ENCODE data around the gene ARHGAP40.

The ARHGAP40 gene

DNA sequence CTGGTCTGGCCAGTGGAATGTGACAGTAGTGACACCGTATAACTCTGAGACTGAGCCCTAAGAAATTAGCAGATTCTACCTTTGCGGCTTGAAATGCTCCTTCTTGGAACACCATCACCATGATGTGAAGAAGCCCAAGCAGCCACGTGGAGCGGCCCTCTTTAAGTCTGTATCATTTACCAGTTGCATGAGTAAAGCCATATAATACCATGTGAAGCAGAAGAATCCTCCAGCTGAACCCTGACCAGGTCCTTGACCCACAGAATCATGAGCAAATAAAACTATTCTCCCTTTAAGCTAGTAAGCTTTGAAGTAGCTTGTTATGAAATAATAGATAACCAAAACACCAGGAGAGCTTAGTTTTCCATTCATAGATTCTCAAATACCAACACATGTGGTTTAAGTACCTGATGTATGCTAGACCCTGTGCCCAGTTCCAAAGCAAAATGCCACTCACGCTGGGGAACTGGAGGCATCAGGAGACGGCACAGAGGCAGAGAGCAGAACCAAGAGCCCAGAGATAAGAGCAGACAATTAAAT, 65.9 kb downstream of the ARHGAP40 start:
- Histone ChIP-seq H3K4me1 (peaks cover 15% of the 10 kb centered on the region), H3K27me3 (no peaks in the 10 kb centered on the region), H3K9me3 (no peaks in the 10 kb centered on the region), H3K36me3 (no peaks in the 10 kb centered on the region), H3K4me3 (ENCODE audit: low read depth, low read length) (no peak overlapping the region)
- DNase-seq, result no peak
- TF ChIP-seq, protein P1, sequence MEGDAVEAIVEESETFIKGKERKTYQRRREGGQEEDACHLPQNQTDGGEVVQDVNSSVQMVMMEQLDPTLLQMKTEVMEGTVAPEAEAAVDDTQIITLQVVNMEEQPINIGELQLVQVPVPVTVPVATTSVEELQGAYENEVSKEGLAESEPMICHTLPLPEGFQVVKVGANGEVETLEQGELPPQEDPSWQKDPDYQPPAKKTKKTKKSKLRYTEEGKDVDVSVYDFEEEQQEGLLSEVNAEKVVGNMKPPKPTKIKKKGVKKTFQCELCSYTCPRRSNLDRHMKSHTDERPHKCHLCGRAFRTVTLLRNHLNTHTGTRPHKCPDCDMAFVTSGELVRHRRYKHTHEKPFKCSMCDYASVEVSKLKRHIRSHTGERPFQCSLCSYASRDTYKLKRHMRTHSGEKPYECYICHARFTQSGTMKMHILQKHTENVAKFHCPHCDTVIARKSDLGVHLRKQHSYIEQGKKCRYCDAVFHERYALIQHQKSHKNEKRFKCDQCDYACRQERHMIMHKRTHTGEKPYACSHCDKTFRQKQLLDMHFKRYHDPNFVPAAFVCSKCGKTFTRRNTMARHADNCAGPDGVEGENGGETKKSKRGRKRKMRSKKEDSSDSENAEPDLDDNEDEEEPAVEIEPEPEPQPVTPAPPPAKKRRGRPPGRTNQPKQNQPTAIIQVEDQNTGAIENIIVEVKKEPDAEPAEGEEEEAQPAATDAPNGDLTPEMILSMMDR (IDR thresholded peaks at IDR 0.05; ENCODE audit: low read depth, low read length), result no peak

DNA sequence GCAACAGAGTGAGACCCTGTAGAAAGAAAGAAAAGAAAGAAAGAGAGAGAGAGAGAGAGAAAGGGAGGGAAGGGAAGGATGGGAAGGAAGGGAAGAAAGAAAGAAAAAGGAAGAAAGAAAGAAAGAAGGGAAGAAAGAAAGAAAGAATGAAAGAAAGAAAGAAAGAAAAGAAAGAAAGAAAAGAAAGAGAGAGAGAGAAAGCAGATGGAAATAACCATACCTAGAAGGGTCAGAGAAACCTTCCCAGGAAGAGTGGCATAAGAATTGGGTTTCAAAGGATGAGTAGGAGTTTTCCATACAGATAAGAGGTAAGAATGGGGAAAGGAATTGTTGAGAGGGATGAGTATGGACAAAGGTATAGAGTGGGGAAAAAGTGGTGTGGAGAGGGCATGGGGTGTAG, 68.1 kb downstream of the ARHGAP40 start:
- Histone ChIP-seq H3K4me1 (peaks cover 15% of the 10 kb centered on the region), H3K27me3 (no peaks in the 10 kb centered on the region; the same call in 1 of the 2 replicates)
- TF ChIP-seq, protein P1 (IDR thresholded peaks at IDR 0.05; ENCODE audit: low read depth, low read length), result no peak

GRCh38 chr20:38670786-38671185, 69.2 kb downstream of the ARHGAP40 start:
- H3K4me1 ChIP-seq, result peaks cover 14% of the 10 kb centered on the region
- no peak for DNase-seq
- H3K36me3 ChIP-seq, result no peaks in the 10 kb centered on the region
- H3K9me3 ChIP-seq, result no peaks in the 10 kb centered on the region
- H3K4me3 ChIP-seq (ENCODE audit: low read depth, low read length), result no peak overlapping the region
- H3K27me3 ChIP-seq, result no peaks in the 10 kb centered on the region; the same call in 1 of the 2 replicates
- TF ChIP-seq, protein P1 (IDR thresholded peaks at IDR 0.05; ENCODE audit: low read depth, low read length), result no peak

More for the DNA sequence above, 68.1 kb downstream of the ARHGAP40 start:
- no peak for DNase-seq
- Histone ChIP-seq H3K4me3 (ENCODE audit: low read depth, low read length) (no peak overlapping the region), H3K36me3 (no peaks in the 10 kb centered on the region), H3K9me3 (no peaks in the 10 kb centered on the region)

- peak; percentile 76 for DNase-seq
- Histone ChIP-seq H3K9me3 (no peaks in the 10 kb centered on the region), H3K4me3 (ENCODE audit: low read depth, low read length) (no peak overlapping the region), H3K36me3 (no peaks in the 10 kb centered on the region), H3K27me3 (no peaks in the 10 kb centered on the region; the same call in 1 of the 2 replicates), H3K4me1 (peaks cover 10% of the 10 kb centered on the region)
- TF ChIP-seq, protein P1 (IDR thresholded peaks at IDR 0.05; ENCODE audit: low read depth, low read length), result no peak
Observed at GRCh38 chr20:38671186-38671585, 69.6 kb downstream of the ARHGAP40 start.

GRCh38 chr20:38671701-38672292, 70.2 kb downstream of the ARHGAP40 start:
- no peaks in the 10 kb centered on the region for H3K9me3 ChIP-seq
- no peak for DNase-seq
- TF ChIP-seq, protein P1 (IDR thresholded peaks at IDR 0.05; ENCODE audit: low read depth, low read length), result no peak
- no peaks in the 10 kb centered on the region for H3K36me3 ChIP-seq
- no peaks in the 10 kb centered on the region; the same call in 1 of the 2 replicates for H3K27me3 ChIP-seq
- H3K4me1 ChIP-seq, result peaks cover 6% of the 10 kb centered on the region; the same call in 1 of the 2 replicates
- no peak overlapping the region for H3K4me3 ChIP-seq (ENCODE audit: low read depth, low read length)

DNA sequence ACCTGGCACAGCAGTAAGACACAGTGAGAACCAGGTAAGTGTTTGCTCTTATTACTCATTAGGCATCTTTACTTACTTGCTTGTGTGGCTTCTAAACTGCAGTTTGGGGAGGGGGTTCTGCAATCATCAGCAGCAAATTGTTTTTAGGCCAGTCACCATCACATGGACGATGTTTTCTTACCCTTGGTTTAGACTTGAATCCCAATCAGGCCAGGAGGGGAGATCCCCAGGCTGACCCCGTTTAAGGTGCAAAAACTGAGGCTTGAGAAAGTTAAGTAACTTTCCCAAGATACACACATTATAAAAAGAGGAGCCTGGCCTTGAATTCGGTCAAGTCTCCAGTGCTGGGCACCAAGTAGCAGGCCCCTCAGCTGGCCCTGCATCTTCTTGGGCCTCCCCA, 70.9 kb downstream of the ARHGAP40 start:
- no peak for DNase-seq
- Histone ChIP-seq H3K27me3 (no peaks in the 10 kb centered on the region; the same call in 1 of the 2 replicates), H3K36me3 (no peaks in the 10 kb centered on the region), H3K4me3 (ENCODE audit: low read depth, low read length) (no peak overlapping the region), H3K4me1 (peaks cover 6% of the 10 kb centered on the region; the same call in 1 of the 2 replicates), H3K9me3 (no peaks in the 10 kb centered on the region)
- TF ChIP-seq, protein P1 (IDR thresholded peaks at IDR 0.05; ENCODE audit: low read depth, low read length), result no peak
